Psoas muscle (tissue), 8 donors: ENCODE data around the gene FARP1. TPM values are rescaled to one million over a fixed set of nuclear protein-coding genes. Genes with fewer than 3 reads are reported as not detected.

Source experiments
- ATAC-seq, 4 donors: fragments of 200-7000 bp; cut with Tn5 transposase; one replicate each; pipeline ENCODE4 v1.9.1; 2020; ENCODE audit warnings: moderate library complexity in 3 of 4, mild to moderate bottlenecking in 2 of 4
- DNase-seq, 2 donors: peaks; one replicate each; pipeline ENCODE4 v3.0.0-alpha.2; 2020
- H3K27ac ChIP-seq: fragments of 200-600 bp; one replicate; pipeline ENCODE4 v1.8.0; 2022
- H3K27me3 ChIP-seq, 3 donors: fragments of 200-600 bp in 1 of 3; one replicate each; pipeline versions ENCODE4 v1.6.1 to v1.8.0; 2013 to 2022; ENCODE audit warnings: low read length in 2 of 3, mild to moderate bottlenecking in 2 of 3, moderate library complexity in 1 of 3; ENCODE audit not compliant: insufficient read depth in 3 of 3
- H3K36me3 ChIP-seq, 2 donors: fragments of 200-600 bp in 1 of 2; one replicate each; pipeline versions ENCODE4 v1.6.1 to v1.8.0; 2013 to 2022; ENCODE audit warnings: low read depth in 1 of 2, mild to moderate bottlenecking in 1 of 2, moderate library complexity in 1 of 2; ENCODE audit not compliant: insufficient read depth in 1 of 2
- H3K4me1 ChIP-seq: fragments of 200-600 bp; one replicate; pipeline ENCODE4 v1.8.0; 2022
- H3K4me3 ChIP-seq: fragments of 200-600 bp; one replicate; pipeline ENCODE4 v1.8.0; 2022; ENCODE audit warnings: mild to moderate bottlenecking
- H3K9me3 ChIP-seq: fragments of 200-600 bp; one replicate; pipeline ENCODE4 v1.8.0; 2022
- WGBS, 3 donors: extraction: QIAGEN DNeasy Blood & Tissue Kit; methylation state at CpG; one replicate each; pipeline versions ENCODE4 v1.1.6 to v1.1.7; 2013; 5-methylcytosine and 5-hydroxymethylcytosine counted together
- intact Hi-C, 2 donors: fragments of 100-400 bp; cut with DNase I; formaldehyde crosslinking; loops; one replicate each; pipeline versions ENCODE4 v1.11.0 to v1.14.2; 2022
- polyA plus RNA-seq, 3 donors: library from polyadenylated mRNA; stranded (reverse); fragments of 200-250 nt; gene quantifications; one replicate each; pipeline ENCODE4 v1.2.3, GENCODE V29; 2013
- total RNA-seq, 4 donors: library from RNA; stranded (reverse); fragmentation: NEBNext Ultra II Directional in 2 of 4; extraction: Animal tissue kit (Norgen Biotek cat#: 25700) in 2 of 4; gene quantifications; one replicate each; pipeline versions ENCODE4 v1.2.1 to v1.2.4, GENCODE V29; 2021 to 2023
- TF ChIP-seq, protein P1 (sequence below): fragments of 200-600 bp; IDR thresholded peaks from one replicate; pipeline ENCODE4 v1.8.0; 2022; ENCODE audit warnings: antibody characterized with exemption
- donor health status: healthy with polysubstance abuse.
- donor health status: DM: no; HTN: no; CAD: no; lungs with moderate emphysema.
- donor health status: Bipolar disorder and iron deficiency.
- donor health status: healthy.
- donor health status: DM: yes; HTN: yes; CAD: no.
- donor health status: DM: no; HTN: no; CAD: no.
- donor health status: DM: no; HTN: no; CAD: no.
- donor health status: DM: yes; HTN: yes; CAD: no.

The FARP1 gene
- total and polyA plus RNA-seq, 7 donors, result 5.7 to 19.4 (median 9.2) TPM

DNA sequence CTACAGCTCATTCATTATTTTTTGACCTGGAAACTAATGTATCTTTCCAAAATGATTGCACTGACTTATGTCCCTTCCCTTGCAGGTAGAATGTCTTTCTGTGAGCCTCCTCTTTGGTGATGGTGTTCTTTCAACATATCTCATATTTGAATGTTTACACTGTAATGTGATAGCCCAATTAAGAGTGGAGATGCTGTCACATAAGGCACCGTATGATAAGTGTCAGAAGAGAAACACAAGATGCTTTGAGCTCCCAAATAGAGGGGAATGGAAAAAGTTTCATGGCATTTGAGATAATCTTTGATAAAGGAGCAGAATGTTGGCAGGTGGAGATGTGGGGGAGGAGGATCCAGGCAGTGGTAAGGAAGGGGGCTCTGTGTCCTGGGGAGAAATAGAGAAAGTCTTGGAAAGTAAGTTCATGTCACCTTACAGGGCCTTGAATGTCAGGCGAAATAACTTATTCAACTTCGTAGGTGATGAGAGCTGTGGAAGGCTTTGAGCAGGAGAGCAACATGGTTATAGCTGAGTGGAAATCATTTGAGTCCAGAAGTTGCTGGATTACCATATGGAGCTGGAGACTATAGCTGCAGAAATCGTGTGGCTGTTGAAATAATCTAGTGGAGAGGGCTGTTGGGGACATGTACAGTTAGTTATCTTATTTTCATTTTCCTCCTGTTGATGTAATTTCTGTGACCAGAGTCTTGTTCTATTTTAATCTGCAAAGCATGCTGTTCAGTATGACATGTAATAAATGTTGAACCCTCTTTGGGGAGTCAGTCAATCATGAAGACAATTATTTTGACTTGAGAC, 44.5 kb downstream of the FARP1 start:
- TF ChIP-seq, protein P1, sequence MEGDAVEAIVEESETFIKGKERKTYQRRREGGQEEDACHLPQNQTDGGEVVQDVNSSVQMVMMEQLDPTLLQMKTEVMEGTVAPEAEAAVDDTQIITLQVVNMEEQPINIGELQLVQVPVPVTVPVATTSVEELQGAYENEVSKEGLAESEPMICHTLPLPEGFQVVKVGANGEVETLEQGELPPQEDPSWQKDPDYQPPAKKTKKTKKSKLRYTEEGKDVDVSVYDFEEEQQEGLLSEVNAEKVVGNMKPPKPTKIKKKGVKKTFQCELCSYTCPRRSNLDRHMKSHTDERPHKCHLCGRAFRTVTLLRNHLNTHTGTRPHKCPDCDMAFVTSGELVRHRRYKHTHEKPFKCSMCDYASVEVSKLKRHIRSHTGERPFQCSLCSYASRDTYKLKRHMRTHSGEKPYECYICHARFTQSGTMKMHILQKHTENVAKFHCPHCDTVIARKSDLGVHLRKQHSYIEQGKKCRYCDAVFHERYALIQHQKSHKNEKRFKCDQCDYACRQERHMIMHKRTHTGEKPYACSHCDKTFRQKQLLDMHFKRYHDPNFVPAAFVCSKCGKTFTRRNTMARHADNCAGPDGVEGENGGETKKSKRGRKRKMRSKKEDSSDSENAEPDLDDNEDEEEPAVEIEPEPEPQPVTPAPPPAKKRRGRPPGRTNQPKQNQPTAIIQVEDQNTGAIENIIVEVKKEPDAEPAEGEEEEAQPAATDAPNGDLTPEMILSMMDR, result no peak
- Histone ChIP-seq H3K4me1 (peaks cover 8% of the 10 kb centered on the region), H3K27me3 (no peaks in the 10 kb centered on the region), H3K36me3 (no peaks in the 10 kb centered on the region), H3K9me3 (no peaks in the 10 kb centered on the region), H3K4me3 (no peak overlapping the region), H3K27ac (no peak overlapping the region)
- DNase-seq (no peak), ATAC-seq (no peak)
- intact Hi-C loops, result no loop called here
- WGBS, 3 donors, result 59 to 61% (median 61%) methylated on average over 4 of the region's 4 CpGs

DNA sequence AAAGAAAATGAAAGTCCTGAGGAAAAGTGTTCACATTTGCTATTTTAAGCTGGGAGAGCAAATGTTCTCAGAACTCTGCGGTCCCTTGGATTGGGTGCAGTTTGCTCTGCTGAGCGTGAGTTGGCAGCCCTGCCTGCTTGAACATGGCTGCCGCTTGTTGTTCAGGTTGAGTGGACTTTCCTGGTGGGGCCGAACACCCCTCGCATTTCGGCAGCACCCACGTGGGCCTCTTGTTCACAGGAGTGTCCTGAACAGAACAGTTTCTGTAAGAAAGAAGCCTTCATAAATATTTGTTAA, 45.0 kb downstream of the FARP1 start:
- DNase-seq (no peak), ATAC-seq (no peak)
- no peaks in the 10 kb centered on the region for H3K36me3 ChIP-seq
- H3K9me3 ChIP-seq, result no peaks in the 10 kb centered on the region
- 74 to 89% (median 87%) methylated on average over 7 of the region's 7 CpGs for WGBS, 3 donors
- H3K27me3 ChIP-seq, result no peaks in the 10 kb centered on the region
- H3K27ac ChIP-seq, result no peak overlapping the region
- intact Hi-C loops, result no loop called here
- H3K4me1 ChIP-seq, result peaks cover 8% of the 10 kb centered on the region
- H3K4me3 ChIP-seq, result no peak overlapping the region
- TF ChIP-seq, protein P1, result no peak

DNA sequence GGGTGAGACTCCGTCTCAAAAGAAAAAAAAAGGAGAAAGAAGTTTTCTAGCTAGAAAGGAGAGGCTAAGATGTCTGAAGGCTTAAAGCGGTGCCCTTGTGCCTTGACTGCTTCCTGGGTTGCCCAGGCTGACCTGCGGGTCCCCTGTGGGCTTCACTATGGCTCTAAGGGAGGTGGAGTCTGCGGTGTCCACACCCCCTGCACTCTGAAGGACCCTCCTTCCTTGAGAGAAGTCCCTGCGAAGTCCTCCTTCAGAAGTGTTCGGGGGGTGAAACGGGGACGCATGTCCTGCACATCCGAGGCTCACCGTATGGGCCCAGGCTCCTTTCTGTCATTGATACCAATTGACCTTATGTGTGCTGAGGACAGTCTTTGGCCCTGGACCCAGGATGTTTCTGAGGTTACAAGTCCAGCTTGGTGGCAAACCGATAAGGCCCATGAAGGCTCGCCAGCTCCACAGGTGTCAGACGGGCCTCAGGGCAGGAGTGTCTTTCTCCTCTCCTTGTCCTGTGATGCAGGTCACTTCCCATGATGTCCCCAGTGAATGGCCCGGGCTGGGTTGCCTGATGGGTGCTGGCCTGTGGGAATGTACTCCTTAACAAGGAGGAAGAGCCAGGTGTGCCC, 45.8 kb downstream of the FARP1 start:
- Histone ChIP-seq H3K4me1 (peaks cover 8% of the 10 kb centered on the region), H3K27ac (no peak overlapping the region), H3K36me3 (no peaks in the 10 kb centered on the region), H3K4me3 (no peak overlapping the region), H3K9me3 (no peaks in the 10 kb centered on the region), H3K27me3 (no peaks in the 10 kb centered on the region)
- ATAC-seq (no peak), DNase-seq (no peak)
- TF ChIP-seq, protein P1, result no peak
- intact Hi-C loops, result no loop called here
- WGBS, 3 donors, result 74 to 84% (median 77%) methylated on average over 14 of the region's 14 CpGs

DNA sequence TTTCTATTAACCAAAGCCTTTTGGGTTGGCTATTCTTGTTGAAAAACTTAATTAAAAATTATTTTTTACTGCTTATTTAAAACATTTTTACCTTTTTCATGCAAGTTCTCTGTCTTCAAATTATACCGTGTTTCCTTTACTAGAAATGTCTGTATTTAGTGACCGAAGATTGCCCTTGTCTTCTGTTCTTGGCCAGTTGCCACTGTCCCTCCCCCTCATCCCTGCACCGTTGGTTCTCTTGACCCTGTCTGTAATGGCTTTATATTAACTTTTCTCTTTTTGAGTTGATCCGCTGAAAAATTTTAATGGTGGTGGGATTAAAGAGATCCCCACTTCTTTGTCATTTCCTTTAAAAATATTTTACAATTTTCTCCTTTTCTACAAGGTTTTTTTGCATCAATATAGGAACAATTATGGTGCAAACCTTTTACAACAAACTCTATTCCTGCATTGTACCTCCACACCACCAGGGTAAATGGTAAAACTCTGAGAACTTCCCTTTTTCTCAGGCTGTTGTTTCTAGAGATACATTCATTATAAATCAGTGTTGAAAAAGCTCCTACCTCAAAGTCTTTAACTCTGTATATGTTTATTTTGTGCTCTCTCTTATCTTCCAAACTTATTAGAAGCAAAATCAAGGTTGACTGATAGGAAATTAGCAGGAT, 47.1 kb downstream of the FARP1 start:
- Histone ChIP-seq H3K4me3 (no peak overlapping the region), H3K27me3 (no peaks in the 10 kb centered on the region), H3K36me3 (no peaks in the 10 kb centered on the region), H3K27ac (no peak overlapping the region), H3K4me1 (peaks cover 8% of the 10 kb centered on the region), H3K9me3 (no peaks in the 10 kb centered on the region)
- WGBS, 3 donors, result 19 to 26% (median 25%) methylated on average over 4 of the region's 4 CpGs
- DNase-seq (no peak), ATAC-seq (no peak)
- intact Hi-C loops, result no loop called here
- TF ChIP-seq, protein P1, result no peak
